Ovary (tissue), 9 donors: ENCODE measurements around the gene NUDT7. TPM values are rescaled to one million over a fixed set of nuclear protein-coding genes. Genes with fewer than 3 reads are reported as not detected.

Source experiments
- DNase-seq, 5 donors: peaks; one replicate each; pipeline ENCODE4 v3.0.0-alpha.2; 2019 to 2020
- H3K27ac ChIP-seq, 2 donors: fragments of 200-600 bp; one replicate each; pipeline versions ENCODE4 v1.5.1 to v1.8.0; 2019 to 2022
- H3K27me3 ChIP-seq: fragments of 200-600 bp; one replicate; pipeline ENCODE4 v1.8.0; 2022
- H3K36me3 ChIP-seq: fragments of 200-600 bp; sonication (generic); one replicate; pipeline ENCODE4 v1.5.1; 2019
- H3K4me1 ChIP-seq: one replicate; pipeline ENCODE4 v1.8.1; 2013; ENCODE audit warnings: mild to moderate bottlenecking, moderate library complexity; ENCODE audit not compliant: insufficient read depth
- H3K4me3 ChIP-seq: fragments of 200-600 bp; sonication (generic); one replicate; pipeline ENCODE4 v1.5.1; 2017
- H3K9me3 ChIP-seq, 2 donors: fragments of 200-600 bp in 1 of 2; sonication (generic) in 1 of 2; one replicate each; pipeline versions ENCODE4 v1.5.1 to v1.8.1; 2013 to 2019; ENCODE audit warnings: mild to moderate bottlenecking in 1 of 2, moderate library complexity in 1 of 2
- EP300 ChIP-seq: sonication (generic); formaldehyde crosslinking; IDR thresholded peaks from one replicate; pipeline ENCODE4 v1.6.1; 2017; ENCODE audit warnings: antibody characterized with exemption
- POLR2A ChIP-seq: fragments of 450-650 bp; IDR thresholded peaks from one replicate; pipeline ENCODE4 v1.6.1; 2017; ENCODE audit warnings: antibody characterized with exemption, mild to moderate bottlenecking, moderate library complexity
- WGBS, 3 donors: extraction: QIAGEN DNeasy Blood & Tissue Kit in 1 of 3; methylation state at CpG; one replicate each; pipeline versions ENCODE4 v1.1.5 to v1.1.7; 2013 to 2017; 5-methylcytosine and 5-hydroxymethylcytosine counted together
- intact Hi-C, 4 donors: fragments of 100-400 bp; cut with DNase I; formaldehyde crosslinking; loops; one replicate each; pipeline versions ENCODE4 v1.11.0 to v1.15.1; 2022 to 2023
- polyA plus RNA-seq, 2 donors: library from polyadenylated mRNA; stranded (reverse); fragments of 200-250 nt in 1 of 2; fragments of 350-450 nt in 1 of 2; fragmentation: Illumina TruSeq in 1 of 2; extraction: RNeasy Lipid Tissue Mini Kit (QIAGEN cat#74804) in 1 of 2; gene quantifications; one replicate each; pipeline ENCODE4 v1.2.3, GENCODE V29; 2013 to 2014
- total RNA-seq, 7 donors: library from RNA; depleted of rRNA in 2 of 7; stranded (reverse); fragments of >200 nt in 2 of 7; fragmentation: NEBNext Ultra II Directional in 3 of 7; extraction: Animal tissue kit (Norgen Biotek cat#: 25700) in 3 of 7; gene quantifications; one replicate each; pipeline versions ENCODE4 v1.1.0 to v1.2.4, GENCODE V29; 2016 to 2023
- TF ChIP-seq, protein P1 (sequence below), 3 donors: fragments of 450-650 bp in 2 of 3; fragments of 200-600 bp in 1 of 3; IDR thresholded peaks; one replicate each; pipeline versions ENCODE4 v1.5.1 to v1.8.0; 2016 to 2022; ENCODE audit warnings: antibody characterized with exemption in 3 of 3, mild to moderate bottlenecking in 1 of 3
- donor health status: DM: no; HTN: no; CAD: no; lungs with moderate emphysema.
- donor health status: DM: no; HTN: no; CAD: no.
- donor health status: Bipolar disorder and iron deficiency.
- donor health status: DM: yes; HTN: yes; CAD: no.
- donor health status: DM: no; HTN: no; CAD: no.
- donor health status: DM: yes; HTN: yes; CAD: no.

Gene NUDT7
- total and polyA plus RNA-seq, 9 donors, result 4.9 to 12.3 (median 5.8) TPM

DNA sequence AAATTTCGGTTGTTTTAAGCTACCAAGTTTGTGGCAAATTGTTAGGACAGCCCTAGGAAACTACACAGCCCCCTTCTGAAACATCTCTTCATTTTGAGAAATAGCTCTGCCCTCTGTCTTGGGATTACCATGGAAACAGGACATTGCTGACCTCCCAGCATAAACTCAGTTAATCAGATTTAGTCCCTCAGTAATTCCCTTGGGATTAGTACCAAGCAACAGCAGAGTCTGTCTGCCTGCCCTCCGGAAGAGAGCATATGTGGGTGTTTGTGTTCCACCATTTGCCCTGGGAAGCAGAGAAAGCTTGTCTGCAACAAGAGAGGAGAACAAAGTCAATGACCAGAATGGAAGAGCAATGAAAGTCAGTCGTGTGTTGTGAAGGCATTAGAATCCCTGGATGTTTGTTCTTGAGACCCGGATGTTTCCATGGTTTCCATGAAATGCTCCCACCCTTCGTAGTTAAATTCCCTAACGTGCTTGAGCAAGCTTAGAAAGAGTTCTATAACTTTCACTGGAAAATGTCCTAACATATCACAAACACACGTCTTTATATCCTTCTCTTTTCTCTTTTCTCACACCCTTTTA, 26.2 kb downstream of the NUDT7 start:
- Histone ChIP-seq H3K4me1 (no peaks in the 10 kb centered on the region), H3K36me3 (no peaks in the 10 kb centered on the region), H3K4me3 (no peak overlapping the region), H3K27me3 (no peaks in the 10 kb centered on the region), H3K27ac (no peak overlapping the region), H3K9me3 (no peaks in the 10 kb centered on the region)
- intact Hi-C loops, result no loop called here
- TF ChIP-seq, protein P1, sequence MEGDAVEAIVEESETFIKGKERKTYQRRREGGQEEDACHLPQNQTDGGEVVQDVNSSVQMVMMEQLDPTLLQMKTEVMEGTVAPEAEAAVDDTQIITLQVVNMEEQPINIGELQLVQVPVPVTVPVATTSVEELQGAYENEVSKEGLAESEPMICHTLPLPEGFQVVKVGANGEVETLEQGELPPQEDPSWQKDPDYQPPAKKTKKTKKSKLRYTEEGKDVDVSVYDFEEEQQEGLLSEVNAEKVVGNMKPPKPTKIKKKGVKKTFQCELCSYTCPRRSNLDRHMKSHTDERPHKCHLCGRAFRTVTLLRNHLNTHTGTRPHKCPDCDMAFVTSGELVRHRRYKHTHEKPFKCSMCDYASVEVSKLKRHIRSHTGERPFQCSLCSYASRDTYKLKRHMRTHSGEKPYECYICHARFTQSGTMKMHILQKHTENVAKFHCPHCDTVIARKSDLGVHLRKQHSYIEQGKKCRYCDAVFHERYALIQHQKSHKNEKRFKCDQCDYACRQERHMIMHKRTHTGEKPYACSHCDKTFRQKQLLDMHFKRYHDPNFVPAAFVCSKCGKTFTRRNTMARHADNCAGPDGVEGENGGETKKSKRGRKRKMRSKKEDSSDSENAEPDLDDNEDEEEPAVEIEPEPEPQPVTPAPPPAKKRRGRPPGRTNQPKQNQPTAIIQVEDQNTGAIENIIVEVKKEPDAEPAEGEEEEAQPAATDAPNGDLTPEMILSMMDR (IDR thresholded peaks at IDR 0.05), result no peak
- TF ChIP-seq POLR2A (no peak), EP300 (no peak)
- no peak for DNase-seq
- 56 to 76% (median 64%) methylated on average over 7 of the region's 7 CpGs for WGBS, 3 donors

DNA sequence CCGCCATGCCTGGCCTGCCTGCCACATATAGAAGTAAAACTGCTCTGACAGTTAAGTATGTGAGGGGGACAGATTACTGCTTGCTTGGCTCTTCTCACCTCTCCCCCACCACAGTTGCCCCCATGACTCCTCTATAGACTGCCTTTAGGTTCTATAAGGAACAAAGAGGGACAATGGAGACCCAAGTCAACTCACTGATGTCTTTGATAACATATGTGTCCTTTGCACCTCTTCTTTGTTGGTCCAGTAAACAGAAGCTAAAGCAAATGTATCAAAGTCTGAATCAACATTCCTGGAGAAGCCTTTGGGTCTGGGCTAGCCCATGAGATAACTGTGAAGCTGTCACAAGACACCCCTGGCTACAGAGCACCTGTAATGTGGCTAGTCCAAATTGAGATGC, 27.1 kb downstream of the NUDT7 start:
- no peaks in the 10 kb centered on the region for H3K9me3 ChIP-seq
- 57 to 94% (median 80%) methylated on average over 1 of the region's 1 CpG for WGBS, 3 donors
- intact Hi-C loops, result no loop called here
- H3K27me3 ChIP-seq, result no peaks in the 10 kb centered on the region
- no peaks in the 10 kb centered on the region for H3K4me1 ChIP-seq
- DNase-seq, result no peak
- H3K4me3 ChIP-seq, result no peak overlapping the region
- TF ChIP-seq EP300, result no peak
- TF ChIP-seq, protein P1 (IDR thresholded peaks at IDR 0.05), result no peak
- no peaks in the 10 kb centered on the region for H3K36me3 ChIP-seq
- no peak overlapping the region for H3K27ac ChIP-seq

DNA sequence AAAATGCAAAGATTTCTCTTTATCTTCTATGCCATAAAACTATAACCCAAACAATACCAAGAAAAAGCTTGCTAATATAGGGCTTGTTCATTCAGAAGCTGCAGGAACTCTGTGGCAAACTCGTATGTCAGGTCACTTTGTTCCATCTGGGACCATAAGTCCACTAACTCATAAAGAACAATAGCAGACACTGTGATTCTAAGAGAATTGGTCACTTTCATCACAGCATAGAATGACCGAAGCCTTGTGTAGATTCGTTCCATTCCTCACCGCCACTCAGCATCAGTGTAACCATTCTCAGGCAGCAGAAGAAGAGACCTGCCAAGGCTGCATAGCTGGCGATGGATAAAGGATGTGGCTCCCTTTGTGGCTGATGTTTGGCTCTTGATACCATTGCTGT, 35.7 kb downstream of the NUDT7 start:
- H3K27ac ChIP-seq, result no peak overlapping the region
- no peaks in the 10 kb centered on the region for H3K9me3 ChIP-seq
- intact Hi-C loops, result no loop called here
- H3K4me3 ChIP-seq, result no peak overlapping the region
- H3K36me3 ChIP-seq, result no peaks in the 10 kb centered on the region
- TF ChIP-seq, protein P1 (IDR thresholded peaks at IDR 0.05), result no peak
- no peak for TF ChIP-seq EP300
- no peak for TF ChIP-seq POLR2A
- H3K27me3 ChIP-seq, result no peaks in the 10 kb centered on the region
- WGBS, 3 donors, result 86 to 91% (median 89%) methylated on average over 5 of the region's 5 CpGs
- DNase-seq, result no peak
- H3K4me1 ChIP-seq, result no peaks in the 10 kb centered on the region

DNA sequence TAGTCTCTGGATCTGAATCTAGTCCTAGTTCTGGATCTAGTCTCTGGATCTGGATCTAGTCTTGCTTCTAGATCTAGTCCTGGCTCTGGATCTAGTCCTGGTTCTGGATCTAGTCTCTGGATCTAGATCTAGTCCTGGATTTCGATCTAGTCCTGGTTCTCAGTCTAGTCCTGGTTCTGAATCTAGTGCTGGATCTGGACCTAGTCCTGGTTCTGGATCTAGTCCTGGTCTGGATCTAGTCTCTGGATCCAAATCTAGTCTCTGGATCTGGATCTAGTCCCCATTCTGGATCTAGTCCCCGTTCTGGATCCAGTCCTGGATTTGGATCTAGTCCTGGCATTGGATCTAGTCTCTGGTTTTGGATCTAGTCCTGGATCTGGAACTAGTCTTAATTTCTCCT, 36.2 kb downstream of the NUDT7 start:
- H3K9me3 ChIP-seq, result no peaks in the 10 kb centered on the region
- no peaks in the 10 kb centered on the region for H3K4me1 ChIP-seq
- 82 to 86% (median 84%) methylated on average over 2 of the region's 2 CpGs for WGBS, 3 donors
- no peaks in the 10 kb centered on the region for H3K27me3 ChIP-seq
- no peak for DNase-seq
- intact Hi-C loops, result no loop called here
- H3K36me3 ChIP-seq, result no peaks in the 10 kb centered on the region
- TF ChIP-seq EP300, result no peak
- H3K4me3 ChIP-seq, result no peak overlapping the region
- no peak overlapping the region for H3K27ac ChIP-seq

DNA sequence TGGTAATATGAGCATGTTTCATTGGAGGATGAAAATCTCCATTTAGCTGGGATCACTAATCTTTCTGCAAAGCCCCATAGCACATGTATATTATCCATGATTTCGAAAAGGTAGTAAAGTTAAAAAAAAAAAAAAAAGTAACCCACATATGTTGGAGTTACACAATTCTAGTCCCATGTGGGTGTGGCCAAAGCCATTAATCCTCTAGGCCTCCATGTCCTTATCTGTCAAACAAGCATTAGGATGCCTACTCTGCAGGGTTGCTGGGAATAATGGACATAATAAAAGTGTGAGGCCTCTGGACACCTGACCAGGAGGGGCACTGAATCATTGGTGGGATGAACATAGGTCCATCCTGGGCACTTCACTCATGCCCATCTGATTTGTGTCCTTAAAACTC, 36.9 kb downstream of the NUDT7 start:
- Histone ChIP-seq H3K4me1 (peaks cover 5% of the 10 kb centered on the region), H3K36me3 (no peaks in the 10 kb centered on the region), H3K27me3 (no peaks in the 10 kb centered on the region), H3K9me3 (no peaks in the 10 kb centered on the region), H3K4me3 (no peak overlapping the region), H3K27ac (no peak overlapping the region)
- 87 to 94% (median 90%) methylated on average over 1 of the region's 1 CpG for WGBS, 3 donors
- intact Hi-C loops, result no loop called here
- DNase-seq, result no peak
- TF ChIP-seq POLR2A (no peak), EP300 (no peak)
- TF ChIP-seq, protein P1 (IDR thresholded peaks at IDR 0.05), result no peak
